ENCODE measurements around the gene PRKCZ. TPM values are rescaled to one million over a fixed set of nuclear protein-coding genes. Genes with fewer than 3 reads are reported as not detected.

PRKCZ gene
- total RNA-seq, 2 donors from 2014 or later = 50.4 to 72.2 TPM

GRCh38 chr1:2209400-2210083, 159.3 kb downstream of the PRKCZ start:
- no peak overlapping the region for H3K4me3 ChIP-seq
- TF ChIP-seq, protein P1, sequence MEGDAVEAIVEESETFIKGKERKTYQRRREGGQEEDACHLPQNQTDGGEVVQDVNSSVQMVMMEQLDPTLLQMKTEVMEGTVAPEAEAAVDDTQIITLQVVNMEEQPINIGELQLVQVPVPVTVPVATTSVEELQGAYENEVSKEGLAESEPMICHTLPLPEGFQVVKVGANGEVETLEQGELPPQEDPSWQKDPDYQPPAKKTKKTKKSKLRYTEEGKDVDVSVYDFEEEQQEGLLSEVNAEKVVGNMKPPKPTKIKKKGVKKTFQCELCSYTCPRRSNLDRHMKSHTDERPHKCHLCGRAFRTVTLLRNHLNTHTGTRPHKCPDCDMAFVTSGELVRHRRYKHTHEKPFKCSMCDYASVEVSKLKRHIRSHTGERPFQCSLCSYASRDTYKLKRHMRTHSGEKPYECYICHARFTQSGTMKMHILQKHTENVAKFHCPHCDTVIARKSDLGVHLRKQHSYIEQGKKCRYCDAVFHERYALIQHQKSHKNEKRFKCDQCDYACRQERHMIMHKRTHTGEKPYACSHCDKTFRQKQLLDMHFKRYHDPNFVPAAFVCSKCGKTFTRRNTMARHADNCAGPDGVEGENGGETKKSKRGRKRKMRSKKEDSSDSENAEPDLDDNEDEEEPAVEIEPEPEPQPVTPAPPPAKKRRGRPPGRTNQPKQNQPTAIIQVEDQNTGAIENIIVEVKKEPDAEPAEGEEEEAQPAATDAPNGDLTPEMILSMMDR (IDR thresholded peaks at IDR 0.05) = no peak
- H3K27ac ChIP-seq = no peak overlapping the region
- no peaks in the 10 kb centered on the region for H3K27me3 ChIP-seq
- intact Hi-C loops (cut with DNase I) = no loop called here
- H3K9me3 ChIP-seq = no peaks in the 10 kb centered on the region
- no peak overlapping the region for H3K9ac ChIP-seq (ENCODE audit: low read depth in 2 of 2, low read length in 2 of 2)
- DNase-seq = no peak
- H3K4me1 ChIP-seq = peaks cover 8% of the 10 kb centered on the region
- no peaks in the 10 kb centered on the region for H3K36me3 ChIP-seq

- H3K9ac ChIP-seq (ENCODE audit: low read depth in 2 of 2, low read length in 2 of 2) = no peak overlapping the region
- TF ChIP-seq, protein P1 (IDR thresholded peaks at IDR 0.05) = no peak
- peaks cover 8% of the 10 kb centered on the region for H3K4me1 ChIP-seq
- H3K4me3 ChIP-seq = no peak overlapping the region
- H3K36me3 ChIP-seq = no peaks in the 10 kb centered on the region
- intact Hi-C loops (cut with DNase I) = no loop called here
- H3K9me3 ChIP-seq = no peaks in the 10 kb centered on the region
- DNase-seq = no peak
- H3K27ac ChIP-seq = no peak overlapping the region
- H3K27me3 ChIP-seq = no peaks in the 10 kb centered on the region
These were observed 160.0 kb downstream of the PRKCZ start for GRCh38 chr1:2210084-2210653.

DNA sequence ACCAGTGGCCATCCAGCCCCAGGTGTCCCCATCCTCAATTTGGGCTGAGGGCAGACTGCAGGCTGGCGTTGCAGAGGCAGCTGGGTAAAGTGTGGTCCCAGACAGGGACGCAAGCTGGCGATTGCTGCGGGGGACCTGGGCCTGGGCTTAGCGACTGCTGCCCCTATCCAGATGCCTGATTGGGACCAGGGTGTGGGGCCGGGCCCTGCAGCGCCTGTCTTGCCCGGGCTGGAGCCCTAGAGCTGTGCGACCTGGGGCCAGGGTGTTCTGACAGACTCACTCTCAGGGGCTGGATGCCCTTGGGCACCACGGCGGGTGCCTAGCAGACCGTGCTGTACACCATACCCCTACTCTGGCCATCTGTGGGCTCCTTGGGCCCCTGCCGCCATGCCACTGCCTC, 160.6 kb downstream of the PRKCZ start:
- DNase-seq = no peak
- H3K36me3 ChIP-seq = no peaks in the 10 kb centered on the region
- intact Hi-C loops (cut with DNase I) = no loop called here
- H3K27me3 ChIP-seq = no peaks in the 10 kb centered on the region
- no peak overlapping the region for H3K27ac ChIP-seq
- TF ChIP-seq, protein P1 (IDR thresholded peaks at IDR 0.05) = no peak
- H3K9ac ChIP-seq (ENCODE audit: low read depth in 2 of 2, low read length in 2 of 2) = no peak overlapping the region
- no peaks in the 10 kb centered on the region for H3K9me3 ChIP-seq
- no peak overlapping the region for H3K4me3 ChIP-seq
- peaks cover 8% of the 10 kb centered on the region for H3K4me1 ChIP-seq

DNA sequence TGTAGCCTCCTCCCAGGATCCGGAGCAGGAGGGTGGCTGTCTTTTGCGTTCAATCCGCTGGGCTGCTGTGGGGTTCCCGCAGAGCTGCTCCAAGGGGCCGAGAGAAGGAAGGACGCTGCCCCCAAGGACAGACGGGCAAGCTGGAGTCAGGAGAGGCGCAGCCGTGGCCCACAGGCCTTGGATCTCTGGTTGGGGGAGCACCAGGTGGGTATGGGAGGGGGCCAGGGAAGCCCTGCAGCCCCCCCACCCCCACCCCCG, 162.0 kb downstream of the PRKCZ start:
- TF ChIP-seq, protein P1 (IDR thresholded peaks at IDR 0.05) = no peak
- H3K4me1 ChIP-seq = peaks cover 8% of the 10 kb centered on the region

GRCh38 chr1:2212532-2213491, 162.6 kb downstream of the PRKCZ start:
- intact Hi-C loops (cut with DNase I) = no loop called here
- Histone ChIP-seq H3K4me3 (peak overlapping the region; percentile 14), H3K4me1 (peaks cover 8% of the 10 kb centered on the region)

More for the DNA sequence above, 162.0 kb downstream of the PRKCZ start:
- peak overlapping the region in 1 of 2 donors; percentile 63 for H3K9ac ChIP-seq (ENCODE audit: low read depth in 2 of 2, low read length in 2 of 2)
- no peaks in the 10 kb centered on the region for H3K36me3 ChIP-seq
- intact Hi-C loops (cut with DNase I) = no loop called here
- peak overlapping the region; percentile 89 for H3K27ac ChIP-seq
- no peak for DNase-seq
- no peak overlapping the region for H3K4me3 ChIP-seq
- H3K27me3 ChIP-seq = no peaks in the 10 kb centered on the region
- no peaks in the 10 kb centered on the region for H3K9me3 ChIP-seq

More at GRCh38 chr1:2212532-2213491, 162.6 kb downstream of the PRKCZ start:
- Histone ChIP-seq H3K27me3 (no peaks in the 10 kb centered on the region), H3K36me3 (no peaks in the 10 kb centered on the region), H3K27ac (peak overlapping the region; percentile 89), H3K9ac (ENCODE audit: low read depth in 2 of 2, low read length in 2 of 2) (peak overlapping the region; percentile 78 to 87), H3K9me3 (no peaks in the 10 kb centered on the region)
- DNase-seq = peak; percentile 85
- TF ChIP-seq, protein P1 (IDR thresholded peaks at IDR 0.05) = peak; percentile 32

All from colonic mucosa (tissue), 4 donors.